Left cardiac atrium (tissue), 4 donors: ENCODE data around the gene CDH26. TPM values are rescaled to one million over a fixed set of nuclear protein-coding genes. Genes with fewer than 3 reads are reported as not detected.
A peak's percentile ranks its signal among the peaks of the same experiment; 100 is the strongest.

Experiments
- ATAC-seq, 2 donors: fragments of 200-7000 bp; cut with Tn5 transposase; one replicate each; pipeline ENCODE4 v1.9.1; 2020; ENCODE audit warnings: mild to moderate bottlenecking in 2 of 2, moderate library complexity in 2 of 2
- DNase-seq: peaks from one replicate; pipeline ENCODE4 v3.0.0-alpha.2; 2020
- intact Hi-C, 2 donors: fragments of 100-400 bp; cut with DNase I; formaldehyde crosslinking; loops; one replicate each; pipeline versions ENCODE4 v1.14.1 to v1.15.1; 2022 to 2023
- total RNA-seq, 2 donors: library from RNA; stranded (reverse); fragmentation: NEBNext Ultra II Directional; extraction: Animal tissue kit (Norgen Biotek cat#: 25700); gene quantifications; one replicate each; pipeline ENCODE4 v1.2.1, GENCODE V29; 2021
- donor health status: DM: no; HTN: yes; CAD: no.
- donor health status: DM: no; HTN: yes; CAD: no; lungs with severe emphysema.
- donor health status: DM: yes; HTN: yes; CAD: no.
- donor health status: Dilated cardiomyopathy.

Gene CDH26
- total RNA-seq, 2 donors from 2014 or later: 0.84 to 1.4 TPM

- DNase-seq: no peak
- ATAC-seq: no peak
These were observed 95.6 kb downstream of the CDH26 start for GRCh38 chr20:60053818-60054190.

GRCh38 chr20:60054716-60055634 is 96.8 kb downstream of the CDH26 start:
- intact Hi-C loops: loop anchor here in 1 of 2 donors (5.0 to 10.0 kb wide), 2 partner anchors 147 to 1840 kb away; no protein-coding TSS in a partner anchor
- DNase-seq: no peak
- ATAC-seq: no peak

More at GRCh38 chr20:60053818-60054190, 95.6 kb downstream of the CDH26 start:
- intact Hi-C loops: loop anchor here in 1 of 2 donors (10.0 kb wide), 1 partner anchor 1841 kb away; no protein-coding TSS in a partner anchor

- ATAC-seq: peak in 1 of 2 donors; percentile 66
- peak; percentile 64 for DNase-seq
- intact Hi-C loops: loop anchor here in 1 of 2 donors (2.0 to 10.0 kb wide), 3 partner anchors 147 to 1839 kb away; no protein-coding TSS in a partner anchor
These were observed 97.5 kb downstream of the CDH26 start for GRCh38 chr20:60055740-60056139.

- intact Hi-C loops: loop anchor here in 1 of 2 donors (2.0 to 10.0 kb wide), 3 partner anchors 146 to 1838 kb away; no protein-coding TSS in a partner anchor
- DNase-seq (no peak), ATAC-seq (no peak)
These were observed 98.3 kb downstream of the CDH26 start for GRCh38 chr20:60056407-60057122.

GRCh38 chr20:60057123-60057865 is 99.1 kb downstream of the CDH26 start:
- intact Hi-C loops: loop anchor here in 1 of 2 donors (2.0 to 10.0 kb wide), 3 partner anchors 145 to 1838 kb away; no protein-coding TSS in a partner anchor
- peak; percentile 60 to 70 for ATAC-seq
- DNase-seq: peak; percentile 58

GRCh38 chr20:60057866-60058807 is 99.9 kb downstream of the CDH26 start:
- intact Hi-C loops: loop anchor here in 1 of 2 donors (2.0 to 10.0 kb wide), 3 partner anchors 144 to 1837 kb away; no protein-coding TSS in a partner anchor
- ATAC-seq (peak; percentile 45 to 53), DNase-seq (peak; percentile 51)

- DNase-seq (no peak), ATAC-seq (no peak)
- intact Hi-C loops: loop anchor here in 1 of 2 donors (5.0 to 10.0 kb wide), 2 partner anchors 143 to 1836 kb away; no protein-coding TSS in a partner anchor
These were observed 100.7 kb downstream of the CDH26 start for GRCh38 chr20:60058879-60059278.

GRCh38 chr20:60060006-60060557 is 101.9 kb downstream of the CDH26 start:
- DNase-seq: no peak
- intact Hi-C loops: no loop called here
- no peak for ATAC-seq

- DNase-seq: no peak
- no peak for ATAC-seq
- intact Hi-C loops: no loop called here
These were observed 102.4 kb downstream of the CDH26 start for GRCh38 chr20:60060593-60060992.

GRCh38 chr20:60062431-60063047 is 104.3 kb downstream of the CDH26 start:
- ATAC-seq (no peak), DNase-seq (no peak)
- intact Hi-C loops: no loop called here

- ATAC-seq (peak; percentile 24 to 73), DNase-seq (no peak)
- intact Hi-C loops: no loop called here
These were observed 104.8 kb downstream of the CDH26 start for GRCh38 chr20:60063048-60063451.

- DNase-seq: no peak
- intact Hi-C loops: no loop called here
- no peak for ATAC-seq
These were observed 105.6 kb downstream of the CDH26 start for GRCh38 chr20:60063739-60064380.

Other genes starting within 250 kb of the CDH26 start
- 1 to 10 TPM; 1.8 to 2.2 TPM for gene SYCP2, start 24.8 kb upstream of the CDH26 start, total RNA-seq
- 1 to 10 TPM; 6.0 to 8.3 TPM for gene PPP1R3D, start 18.1 kb upstream of the CDH26 start, total RNA-seq
- 10 to 100 TPM; 10.2 to 29.0 TPM for gene FAM217B, start 18.0 kb upstream of the CDH26 start, total RNA-seq